ENCODE data around the gene TCF7L1.

The TCF7L1 gene, protein sequence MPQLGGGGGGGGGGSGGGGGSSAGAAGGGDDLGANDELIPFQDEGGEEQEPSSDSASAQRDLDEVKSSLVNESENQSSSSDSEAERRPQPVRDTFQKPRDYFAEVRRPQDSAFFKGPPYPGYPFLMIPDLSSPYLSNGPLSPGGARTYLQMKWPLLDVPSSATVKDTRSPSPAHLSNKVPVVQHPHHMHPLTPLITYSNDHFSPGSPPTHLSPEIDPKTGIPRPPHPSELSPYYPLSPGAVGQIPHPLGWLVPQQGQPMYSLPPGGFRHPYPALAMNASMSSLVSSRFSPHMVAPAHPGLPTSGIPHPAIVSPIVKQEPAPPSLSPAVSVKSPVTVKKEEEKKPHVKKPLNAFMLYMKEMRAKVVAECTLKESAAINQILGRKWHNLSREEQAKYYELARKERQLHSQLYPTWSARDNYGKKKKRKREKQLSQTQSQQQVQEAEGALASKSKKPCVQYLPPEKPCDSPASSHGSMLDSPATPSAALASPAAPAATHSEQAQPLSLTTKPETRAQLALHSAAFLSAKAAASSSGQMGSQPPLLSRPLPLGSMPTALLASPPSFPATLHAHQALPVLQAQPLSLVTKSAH

DNA sequence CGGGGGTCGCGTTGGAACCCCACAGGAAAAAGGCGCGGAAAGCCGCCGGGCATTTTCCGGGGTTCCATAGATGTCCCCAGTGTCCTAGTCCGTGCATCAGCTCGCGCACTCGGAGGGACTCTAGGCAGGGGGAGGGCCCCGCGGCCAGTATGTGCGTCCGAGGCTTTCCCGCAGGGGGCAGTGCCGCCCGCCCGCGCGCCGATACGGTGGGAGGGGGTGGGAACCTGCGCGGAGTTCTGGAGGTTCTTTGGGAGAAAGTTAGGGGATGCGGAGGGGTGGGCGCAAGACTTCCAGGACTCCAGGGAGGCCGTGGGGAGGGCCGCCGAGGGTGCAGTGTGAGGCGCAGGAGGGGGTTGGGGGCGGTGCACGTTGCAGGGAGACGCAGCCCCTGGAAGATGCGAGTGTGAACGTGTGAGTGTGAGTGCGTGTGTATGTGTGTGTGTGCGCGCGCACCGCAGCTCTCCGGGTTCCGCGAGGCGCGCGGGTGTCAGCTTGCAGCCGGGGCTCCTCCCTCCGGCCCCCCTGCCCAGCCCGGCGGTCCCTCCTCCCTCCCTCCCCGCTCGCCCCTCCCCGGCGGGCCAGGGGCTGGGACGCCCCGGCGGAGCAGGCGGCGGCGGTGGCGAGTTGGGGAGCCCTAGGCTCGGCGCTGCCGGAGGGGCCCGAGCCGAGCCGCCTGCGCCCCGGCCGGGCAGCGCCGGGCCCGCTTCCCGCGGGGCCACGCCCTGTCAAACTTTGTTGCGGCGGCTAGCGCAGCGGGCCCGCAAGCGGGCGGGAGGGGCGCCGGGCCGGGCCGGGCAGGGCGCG lies at the start of gene TCF7L1:
Gene TCF7L1, plus strand, starts transcription at position 559 of the 804 bp plus-strand sequence. CDS start 293 bp downstream, outside the sequence.
- H3K4me3 ChIP-seq, result peak within 1 kb of the TSS; percentile 64 to 81 (median 70)
- H3K27ac ChIP-seq, result peak within 1 kb of the TSS in 1 of 11 experiments; percentile 25; a peak in 1 of 22 replicates
- H3K9me3 ChIP-seq (replicated peaks in 1 of 11), result 0 out of 22 replicates have a peak, but pooled peaks cover 0 to 5% (median 0%) of the 10 kb centered on the region in 11 experiments
- H4K20me1 ChIP-seq, result peaks cover 0 to 26% (median 15%) of the 10 kb centered on the region in 11 experiments; a peak in 15 of 22 replicates
- peaks cover 13 to 21% (median 18%) of the 10 kb centered on the region in 10 experiments for H3K4me1 ChIP-seq
- no peaks in the 10 kb centered on the region for H3K36me3 ChIP-seq
- peak within 1 kb of the TSS; percentile 77 to 98 (median 95) for H3K4me2 ChIP-seq
- TF ChIP-seq Cebpa-rat (IDR thresholded peaks at IDR 0.05), result no peak
- peak within 1 kb of the TSS; percentile 45 to 70 (median 66) for H3K9ac ChIP-seq
- H3K27me3 ChIP-seq, result peaks cover 47 to 66% (median 61%) of the 10 kb centered on the region in 11 experiments

DNA sequence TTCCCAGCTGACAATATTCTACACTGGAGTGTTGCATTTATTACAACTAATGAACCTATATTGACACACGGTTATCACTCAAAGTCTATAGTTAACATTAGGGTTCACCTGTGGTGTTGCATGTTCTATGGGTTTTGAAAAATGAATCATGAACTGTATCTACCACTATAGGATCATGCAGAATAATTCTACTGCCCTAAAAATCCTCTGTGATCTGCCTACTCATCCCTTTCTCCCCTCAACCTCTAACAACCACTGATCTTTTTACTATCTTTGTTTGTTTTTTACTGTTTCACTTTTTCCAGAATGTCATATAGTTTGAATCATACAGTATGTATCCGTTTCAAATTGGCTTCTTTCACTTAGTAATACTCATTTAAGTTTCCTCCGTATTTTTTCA lies 47.6 kb upstream of the TCF7L1 start:
- Histone ChIP-seq H3K27me3 (no peaks in the 10 kb centered on the region), H3K9me3 (replicated peaks in 1 of 11) (peaks cover 20 to 27% (median 23%) of the 10 kb centered on the region in 11 experiments)

DNA sequence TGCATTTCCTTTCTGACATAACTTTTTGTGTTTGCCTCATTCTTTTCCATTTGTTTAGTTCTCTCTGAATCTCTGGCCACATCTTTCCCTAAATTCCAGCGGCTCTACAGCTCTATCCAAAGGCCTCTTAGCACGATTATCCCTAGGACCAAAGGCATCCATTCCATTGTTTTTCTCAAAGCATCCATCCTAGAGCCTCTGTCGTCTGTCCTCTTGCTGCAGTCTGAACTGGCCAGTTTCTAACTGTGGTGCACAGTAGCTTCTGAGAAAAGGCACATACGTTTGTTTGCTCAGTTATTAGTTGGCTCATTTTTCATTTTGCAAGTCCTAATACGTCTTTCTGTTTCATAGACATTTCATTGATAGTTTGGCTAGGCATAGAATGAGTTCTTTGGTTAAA lies 45.7 kb upstream of the TCF7L1 start:
- Histone ChIP-seq H3K36me3 (no peaks in the 10 kb centered on the region), H3K4me3 (no peak overlapping the region), H3K27ac (no peak overlapping the region), H3K9ac (no peak overlapping the region), H3K27me3 (no peaks in the 10 kb centered on the region), H3K4me1 (peaks cover 0 to 25% (median 17%) of the 10 kb centered on the region in 10 experiments; a peak in 17 of 20 replicates), H3K4me2 (no peak overlapping the region), H3K9me3 (replicated peaks in 1 of 11) (peaks cover 7 to 10% (median 9%) of the 10 kb centered on the region in 11 experiments; a peak in 19 of 22 replicates), H4K20me1 (no peaks in the 10 kb centered on the region)
- no peak for TF ChIP-seq Cebpa-rat (IDR thresholded peaks at IDR 0.05)

More for the DNA sequence above, 47.6 kb upstream of the TCF7L1 start:
- no peaks in the 10 kb centered on the region for H4K20me1 ChIP-seq
- no peak overlapping the region for H3K4me3 ChIP-seq
- H3K9ac ChIP-seq, result no peak overlapping the region
- no peak for TF ChIP-seq Cebpa-rat (IDR thresholded peaks at IDR 0.05)
- peaks cover 8 to 33% (median 28%) of the 10 kb centered on the region in 10 experiments for H3K4me1 ChIP-seq
- H3K27ac ChIP-seq, result no peak overlapping the region
- H3K36me3 ChIP-seq, result no peaks in the 10 kb centered on the region; a peak in 1 of 22 replicates
- no peak overlapping the region for H3K4me2 ChIP-seq

DNA sequence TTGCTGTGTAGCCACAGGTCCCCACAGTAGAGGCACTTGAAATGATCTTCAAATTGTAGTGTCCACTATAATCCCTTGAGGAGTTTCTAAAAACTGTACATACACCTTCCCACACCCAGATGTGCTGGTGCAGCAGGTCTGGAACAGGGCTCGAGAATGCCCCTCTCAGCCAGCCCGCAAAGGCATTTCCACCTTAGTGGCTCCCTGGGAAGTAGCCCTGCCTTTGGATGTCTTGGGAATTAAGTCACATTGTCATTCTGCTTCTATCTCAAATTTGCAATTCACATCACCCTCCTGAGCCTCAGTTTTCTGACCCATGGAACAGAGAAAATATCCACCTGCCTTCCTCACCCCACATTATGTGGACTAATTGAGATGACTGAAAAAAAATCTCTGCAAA lies 44.3 kb upstream of the TCF7L1 start:
- no peaks in the 10 kb centered on the region for H3K36me3 ChIP-seq
- no peak overlapping the region for H3K9ac ChIP-seq
- peaks cover 0 to 25% (median 17%) of the 10 kb centered on the region in 10 experiments; a peak in 17 of 20 replicates for H3K4me1 ChIP-seq
- H3K9me3 ChIP-seq (replicated peaks in 1 of 11), result no peaks in the 10 kb centered on the region; a peak in 1 of 22 replicates
- no peak for TF ChIP-seq Cebpa-rat (IDR thresholded peaks at IDR 0.05)
- no peak overlapping the region for H3K27ac ChIP-seq
- H3K27me3 ChIP-seq, result no peaks in the 10 kb centered on the region
- H3K4me3 ChIP-seq, result no peak overlapping the region
- no peaks in the 10 kb centered on the region for H4K20me1 ChIP-seq
- H3K4me2 ChIP-seq, result peak overlapping the region in 10 of 11 experiments; percentile 24 to 79 (median 66); a peak in 17 of 22 replicates

DNA sequence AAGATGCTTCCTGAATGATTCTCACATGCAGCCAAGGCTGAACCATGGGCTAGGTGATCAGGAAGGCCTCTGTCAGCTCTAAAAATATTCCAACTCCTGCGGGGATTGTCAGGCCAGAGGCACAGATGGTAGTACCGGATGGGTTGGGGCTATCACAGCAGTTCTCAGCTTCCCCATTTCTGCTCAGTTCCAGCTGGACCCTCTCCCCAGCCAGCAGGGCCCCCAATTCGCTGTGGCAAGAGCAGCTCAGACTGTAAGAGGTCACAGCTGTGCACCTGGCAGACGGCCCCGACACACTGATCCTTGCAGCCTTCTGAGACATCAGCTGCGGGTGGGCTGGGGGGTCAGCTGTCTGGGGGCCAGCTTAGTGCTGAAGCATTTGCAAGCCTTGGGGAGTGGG lies 43.6 kb upstream of the TCF7L1 start:
- H3K4me3 ChIP-seq, result no peak overlapping the region
- H3K4me1 ChIP-seq, result peaks cover 0 to 25% (median 17%) of the 10 kb centered on the region in 10 experiments; a peak in 17 of 20 replicates
- no peaks in the 10 kb centered on the region for H3K36me3 ChIP-seq
- H3K4me2 ChIP-seq, result peak overlapping the region in 10 of 11 experiments; percentile 24 to 79 (median 66); a peak in 18 of 22 replicates
- TF ChIP-seq Cebpa-rat (IDR thresholded peaks at IDR 0.05), result no peak
- peak overlapping the region in 3 of 11 experiments; percentile 1 to 48 (median 47); a peak in 4 of 22 replicates for H3K9ac ChIP-seq
- no peaks in the 10 kb centered on the region for H4K20me1 ChIP-seq
- no peak overlapping the region for H3K27ac ChIP-seq
- no peaks in the 10 kb centered on the region for H3K27me3 ChIP-seq
- peaks cover 0 to 5% (median 0%) of the 10 kb centered on the region in 11 experiments; a peak in 2 of 22 replicates for H3K9me3 ChIP-seq (replicated peaks in 1 of 11)

DNA sequence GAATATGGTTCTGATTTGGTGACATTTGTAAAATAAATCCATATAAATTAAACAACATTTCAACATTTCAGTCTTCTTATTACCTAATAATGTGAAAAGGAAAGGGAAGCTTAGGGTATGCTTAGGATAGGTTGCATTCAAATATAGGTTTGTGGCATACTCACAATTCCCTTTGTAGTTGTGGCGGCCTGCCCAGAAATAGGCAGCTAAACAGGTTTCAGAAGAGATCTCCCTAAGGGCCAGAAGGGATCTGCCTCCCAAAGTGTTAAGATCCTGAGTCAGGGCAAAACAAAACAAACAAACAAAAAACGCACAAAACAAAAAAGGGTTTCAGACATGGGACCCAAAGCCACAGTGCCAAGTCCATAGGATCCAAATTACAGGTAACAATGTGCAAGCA lies 41.4 kb upstream of the TCF7L1 start:
- no peak overlapping the region for H3K4me3 ChIP-seq
- peaks cover 0 to 25% (median 17%) of the 10 kb centered on the region in 10 experiments; a peak in 17 of 20 replicates for H3K4me1 ChIP-seq
- H3K9ac ChIP-seq, result no peak overlapping the region
- no peak for TF ChIP-seq Cebpa-rat (IDR thresholded peaks at IDR 0.05)
- H3K9me3 ChIP-seq (replicated peaks in 1 of 11), result peaks cover 0 to 5% (median 0%) of the 10 kb centered on the region in 11 experiments; a peak in 2 of 22 replicates
- H3K36me3 ChIP-seq, result no peaks in the 10 kb centered on the region
- no peak overlapping the region for H3K27ac ChIP-seq
- peak overlapping the region in 1 of 11 experiments; percentile 23; a peak in 1 of 22 replicates for H3K4me2 ChIP-seq
- H3K27me3 ChIP-seq, result no peaks in the 10 kb centered on the region
- H4K20me1 ChIP-seq, result no peaks in the 10 kb centered on the region

DNA sequence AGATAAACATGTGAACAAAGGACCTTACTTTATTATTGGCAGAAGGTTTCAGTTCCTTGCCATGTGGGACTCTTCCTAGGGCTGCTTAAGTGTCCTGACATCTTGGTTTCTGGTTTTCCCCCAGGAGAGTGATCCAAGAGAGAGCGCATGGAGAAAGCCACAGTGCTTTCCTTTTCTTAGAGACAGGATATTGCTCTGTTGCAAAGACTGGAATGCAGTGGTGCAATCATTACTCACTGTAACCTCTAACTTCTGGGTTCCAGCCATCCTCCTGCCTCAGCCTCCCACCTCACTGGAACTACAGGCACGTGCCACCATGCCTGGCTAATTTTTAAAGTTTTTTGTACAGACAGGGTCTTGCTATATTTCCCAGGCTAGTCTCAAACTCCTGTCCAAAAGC lies 38.1 kb upstream of the TCF7L1 start:
- Histone ChIP-seq H3K36me3 (no peaks in the 10 kb centered on the region), H3K9ac (no peak overlapping the region), H3K4me1 (peaks cover 0 to 10% (median 4%) of the 10 kb centered on the region in 10 experiments; a peak in 13 of 20 replicates), H3K27ac (no peak overlapping the region), H3K27me3 (no peaks in the 10 kb centered on the region), H3K4me3 (no peak overlapping the region), H3K4me2 (no peak overlapping the region), H3K9me3 (replicated peaks in 1 of 11) (peaks cover 0 to 5% (median 0%) of the 10 kb centered on the region in 11 experiments; a peak in 2 of 22 replicates), H4K20me1 (no peaks in the 10 kb centered on the region)
- TF ChIP-seq Cebpa-rat (IDR thresholded peaks at IDR 0.05), result no peak

DNA sequence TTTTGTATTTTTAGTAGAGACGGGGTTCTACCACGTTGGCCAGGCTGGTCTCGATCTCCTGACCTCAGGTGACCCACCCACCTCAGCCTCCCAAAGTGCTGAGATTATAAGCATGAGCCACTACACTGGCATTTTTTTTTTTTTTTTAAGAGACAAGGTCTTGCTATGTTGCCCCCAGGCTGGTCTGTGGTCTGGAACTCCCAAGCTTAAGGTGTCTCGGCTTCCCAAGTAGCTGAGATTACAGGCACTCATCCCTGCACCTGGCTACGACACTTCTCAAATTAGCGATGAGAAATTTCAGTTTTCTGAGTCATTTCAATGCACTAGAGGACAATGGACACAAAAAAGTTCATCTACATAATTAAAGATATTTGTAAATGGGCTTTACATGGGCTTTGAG lies 36.6 kb upstream of the TCF7L1 start:
- Histone ChIP-seq H3K36me3 (no peaks in the 10 kb centered on the region), H3K9me3 (replicated peaks in 1 of 11) (peaks cover 0 to 5% (median 0%) of the 10 kb centered on the region in 11 experiments; a peak in 2 of 22 replicates), H3K27me3 (no peaks in the 10 kb centered on the region), H3K4me1 (0 out of 20 replicates have a peak, but pooled peaks cover 0 to 6% (median 0%) of the 10 kb centered on the region in 10 experiments), H3K27ac (no peak overlapping the region), H3K9ac (no peak overlapping the region), H4K20me1 (no peaks in the 10 kb centered on the region), H3K4me3 (no peak overlapping the region), H3K4me2 (no peak overlapping the region)
- no peak for TF ChIP-seq Cebpa-rat (IDR thresholded peaks at IDR 0.05)
